Cardiac fibroblast (primary cell): ENCODE data around the gene RABGEF1.
"Not testable (repeated sequence)": the region's sequence is repeated elsewhere in the genome, so short reads cannot be mapped to it uniquely, and the experiment has no call there.

ENCODE experiments used
- DNase-seq, 2 donors: peaks; one replicate each; pipeline versions ENCODE4 v3.0.0 to v3.0.0-alpha.2; 2010; ENCODE audit warnings: low read depth in 2 of 2
- H3K4me3 ChIP-seq, 2 donors: replicated peaks in 1 of 2; 1 replicate in 1 of 2; 2 replicates in 1 of 2; pipeline ENCODE4 v1.5.1; 2011; ENCODE audit warnings: low read depth in 2 of 2, low read length in 2 of 2, mild to moderate bottlenecking in 2 of 2, moderate library complexity in 1 of 2
- CTCF ChIP-seq: IDR thresholded peaks from one replicate; pipeline ENCODE4 v1.5.1; 2011; ENCODE audit warnings: low read depth, mild to moderate bottlenecking, low read length, inconsistent platforms

The RABGEF1 gene

DNA sequence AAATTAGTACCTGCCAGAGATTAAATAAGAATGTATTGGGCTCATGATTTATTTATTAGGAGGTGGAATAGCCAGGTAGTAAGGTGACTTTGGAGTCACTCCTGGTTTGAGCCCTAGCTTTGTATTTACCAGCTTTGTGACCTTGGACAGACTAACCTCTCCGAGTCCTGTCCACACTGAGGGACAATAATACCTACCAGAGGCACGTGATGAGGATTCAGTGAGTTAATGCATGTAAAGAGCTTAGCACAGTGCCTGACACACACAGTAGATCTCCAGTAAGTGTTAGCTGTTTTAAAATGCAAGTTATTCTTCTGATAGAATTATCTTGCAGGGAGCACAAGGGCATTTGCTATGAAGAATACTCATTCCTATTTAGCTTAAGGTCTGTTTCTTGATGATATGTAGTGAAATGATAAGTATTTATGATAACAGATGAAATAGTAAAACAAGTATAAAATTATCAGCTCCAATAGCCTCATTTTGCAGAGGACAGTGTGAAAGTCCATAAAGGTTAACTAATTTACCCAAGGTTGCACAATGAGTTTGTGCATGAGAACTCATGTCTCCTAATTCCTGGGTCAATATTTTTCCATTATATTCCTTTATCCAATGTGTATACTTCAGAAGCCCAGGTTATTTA lies 36.4 kb downstream of the RABGEF1 start:
- no peak for DNase-seq
- TF ChIP-seq CTCF, result no peak

DNA sequence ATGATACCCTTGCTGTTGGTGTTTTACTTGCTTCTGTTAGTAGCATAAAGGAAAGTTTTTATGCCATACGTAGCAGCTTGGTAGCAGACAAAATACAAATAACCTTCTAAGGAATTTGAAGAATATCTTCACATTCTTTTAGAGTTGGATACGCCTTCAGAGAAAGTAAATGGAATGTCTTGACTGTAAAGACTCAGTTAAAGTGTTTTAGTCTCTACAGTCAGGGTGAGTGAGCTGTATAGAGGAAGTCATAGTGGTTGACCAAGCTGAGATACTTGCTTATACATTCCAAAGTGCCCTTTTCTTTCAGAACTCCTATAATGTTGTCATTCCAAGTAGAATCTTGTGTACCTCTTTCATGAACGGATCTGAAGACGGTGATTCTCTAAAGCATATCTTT lies 37.7 kb downstream of the RABGEF1 start:
- peak in 1 of 2 donors; percentile 39 for DNase-seq
- no peak for TF ChIP-seq CTCF
- H3K4me3 ChIP-seq, result no peak overlapping the region

More for the DNA sequence above, 36.4 kb downstream of the RABGEF1 start:
- H3K4me3 ChIP-seq, result no peak overlapping the region

DNA sequence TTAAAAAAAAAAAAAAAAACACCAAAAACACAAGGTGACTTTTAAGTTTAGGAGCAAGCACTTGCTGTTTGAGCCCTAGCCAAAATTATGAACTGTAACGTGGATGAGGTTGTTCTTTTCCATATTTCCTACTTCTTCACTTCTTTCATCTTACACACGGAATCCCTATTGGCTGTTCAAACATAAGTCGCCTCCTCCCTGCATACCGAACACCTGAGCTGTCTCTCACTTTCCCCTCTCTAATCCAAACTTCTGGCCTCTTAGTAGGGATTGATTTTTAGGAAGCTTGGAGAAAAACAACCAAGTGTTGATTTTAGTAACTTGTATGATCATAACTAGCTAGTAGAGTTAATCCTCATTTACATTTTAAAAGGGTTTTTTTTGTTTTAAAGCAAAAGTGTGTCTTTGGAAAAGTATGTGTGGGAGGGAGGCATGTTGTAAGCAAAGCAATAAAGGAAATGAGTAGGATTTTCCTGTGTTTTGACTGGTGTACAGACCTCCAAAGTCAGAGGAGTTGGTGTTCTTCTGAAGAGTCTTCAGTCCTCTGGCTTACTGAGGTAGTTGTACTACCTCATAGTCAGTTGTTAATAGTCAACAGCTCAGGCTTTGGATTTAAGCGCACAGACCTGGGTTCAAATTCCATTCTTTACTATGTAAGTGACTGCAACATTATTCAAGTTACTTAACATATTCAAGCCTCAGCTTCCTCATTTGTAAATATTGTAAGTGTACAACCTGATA lies 39.3 kb downstream of the RABGEF1 start:
- DNase-seq, result peak; percentile 56 to 72
- TF ChIP-seq CTCF, result no peak
- no peak overlapping the region for H3K4me3 ChIP-seq

DNA sequence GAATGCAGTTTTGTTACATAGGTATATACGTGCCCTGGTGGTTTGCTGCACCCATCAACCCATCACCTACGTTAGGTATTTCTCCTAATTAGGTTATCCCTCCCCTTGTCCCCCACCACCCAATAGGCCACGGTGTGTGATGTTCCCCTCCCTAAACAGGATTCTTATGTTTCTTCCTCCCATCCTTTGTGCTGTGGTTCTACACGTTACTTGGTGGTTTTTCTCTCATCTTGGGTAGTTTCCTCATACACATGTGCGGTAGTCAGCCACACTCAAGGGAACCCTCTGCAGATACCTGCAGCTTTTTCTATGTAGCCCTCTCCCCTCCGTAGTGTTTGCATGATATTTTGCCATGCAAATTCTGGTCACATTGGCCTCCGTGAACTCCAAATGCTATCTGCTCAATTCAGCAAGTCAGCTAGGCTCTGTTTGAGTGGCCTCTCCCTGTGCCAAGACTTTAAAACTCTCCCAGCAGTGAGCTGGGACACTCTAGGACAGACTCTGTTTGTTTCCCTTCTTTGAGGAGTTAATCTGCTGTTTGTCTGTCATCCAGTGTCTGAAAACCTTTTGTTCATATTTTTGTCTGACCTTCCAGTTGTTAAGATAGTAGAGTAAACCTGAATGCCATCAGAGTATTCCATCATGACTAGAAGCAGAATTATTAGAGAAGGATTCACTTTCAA lies 41.0 kb downstream of the RABGEF1 start:
- DNase-seq, result no peak
- TF ChIP-seq CTCF, result no peak
- H3K4me3 ChIP-seq, result no peak overlapping the region

GRCh38 chr7:66782875-66783274 lies 42.3 kb downstream of the RABGEF1 start:
- not testable (repeated sequence) for DNase-seq, H3K4me3 ChIP-seq

DNA sequence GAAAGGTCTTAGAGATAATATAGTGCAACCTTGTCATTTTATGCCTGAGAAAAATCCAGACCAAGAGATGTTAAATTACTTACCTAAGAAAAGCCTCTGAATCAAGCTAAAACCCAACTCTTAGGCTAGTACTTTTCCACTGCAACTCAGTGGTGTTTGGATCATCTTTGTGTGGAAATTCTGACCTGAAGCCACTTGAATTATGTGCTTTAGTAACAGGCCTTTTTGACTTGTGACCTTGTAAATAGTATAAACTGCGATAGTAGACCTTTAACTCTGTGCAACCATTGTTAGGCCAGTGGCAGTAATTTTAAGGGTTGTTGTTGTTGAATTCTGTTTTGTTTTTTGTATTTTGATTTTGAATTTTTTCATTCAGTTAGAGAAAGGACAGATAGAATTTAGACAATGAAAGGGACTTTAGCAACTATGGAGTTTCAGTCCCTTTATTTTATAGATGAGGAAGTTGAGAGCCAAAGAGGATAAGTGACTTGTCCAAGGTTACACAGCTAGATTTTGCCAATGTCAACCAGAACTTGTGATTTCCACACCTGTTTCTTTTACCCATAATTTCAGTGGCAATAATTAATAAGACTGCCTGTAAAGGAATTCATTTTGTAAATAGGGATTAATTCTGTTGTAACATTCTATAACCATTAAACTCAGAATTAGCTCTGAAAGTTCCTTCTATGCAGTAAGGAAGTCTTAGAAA lies 43.5 kb downstream of the RABGEF1 start:
- DNase-seq, result not testable (repeated sequence)

DNA sequence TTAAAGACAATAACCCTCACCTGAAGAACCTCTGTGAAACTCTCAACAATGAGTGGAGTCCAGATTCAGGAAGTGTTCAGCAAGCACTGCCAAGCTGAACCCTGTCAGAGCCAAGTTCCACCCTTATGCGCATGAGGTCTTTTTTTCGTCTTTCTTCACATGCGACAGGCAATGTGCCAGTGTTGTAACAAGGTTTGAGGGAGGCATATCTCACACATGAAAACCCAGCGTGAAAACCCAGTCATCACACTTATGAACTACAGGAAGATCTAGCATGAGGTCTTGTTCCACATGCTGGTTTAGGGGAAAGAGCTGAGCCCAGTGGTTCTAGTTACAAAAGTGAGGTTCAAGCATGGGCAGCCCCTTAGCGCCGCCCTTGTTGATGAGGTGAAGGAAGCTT lies 49.7 kb downstream of the RABGEF1 start:
- H3K4me3 ChIP-seq, result no peak overlapping the region
- no peak for TF ChIP-seq CTCF
- peak; percentile 3 to 38 for DNase-seq

More for the DNA sequence above, 43.5 kb downstream of the RABGEF1 start:
- H3K4me3 ChIP-seq, result not testable (repeated sequence)
